HepG2 (cell line): ENCODE measurements around the gene TNFRSF13B. TPM values are rescaled to one million over a fixed set of nuclear protein-coding genes. Genes with fewer than 3 reads are reported as not detected.
A peak's percentile ranks its signal among the peaks of the same experiment; 100 is the strongest.
"Not testable (repeated sequence)": the region's sequence is repeated elsewhere in the genome, so short reads cannot be mapped to it uniquely, and the experiment has no call there.

Experiments used
- ATAC-seq: fragments of 200-7000 bp; cut with Tn5 transposase; 3 replicates; pipeline ENCODE4 v1.9.1; 2020; ENCODE audit warnings: mild to moderate bottlenecking, moderate library complexity
- BruUV-seq: library from RNA; stranded (reverse); fragments of 400-500 nt; replicated peaks from 2 replicates; lab custom pipeline; 2021; lab: Mats Ljungman, UMichigan
- CTCF ChIA-PET: fragments of 300-600 bp; formaldehyde crosslinking; extraction: SDS; loops from one replicate; lab custom pipeline; 2021; ENCODE audit warnings: low total read pairs, inconsistent platforms, low intra/inter-chr PET ratio; lab: Yijun Ruan, JAX
- POLR2A ChIA-PET: fragments of 350-600 bp; sonication (Branson Sonifier 250); formaldehyde crosslinking; loops from one replicate; lab custom pipeline; 2020; ENCODE audit warnings: antibody characterized with exemption, inconsistent platforms; lab: Yijun Ruan, JAX
- DNase-seq: peaks from one replicate; pipeline ENCODE4 v3.0.0-alpha.2; 2015; ENCODE audit warnings: low spot score
- FAIRE-seq: peaks from 3 replicates; lab custom pipeline; 2011; peaks lifted over from hg19 to GRCh38; lab: Jason Lieb, UNC
- H2AFZ ChIP-seq: one replicate; pipeline ENCODE4 v1.6.1; 2011; ENCODE audit warnings: low read length, inconsistent platforms
- H3K27ac ChIP-seq: fragments of 300-600 bp; 3 replicates; pipeline ENCODE4 v1.8.0; 2011; ENCODE audit warnings: mixed run types, mild to moderate bottlenecking, mixed read lengths, low read length, inconsistent platforms; ENCODE audit not compliant: insufficient read depth; ENCODE audit errors: extremely low read length
- H3K27me3 ChIP-seq, 2 experiments: fragments of 200-600 bp in 1 of 2; 2 replicates in 1 of 2; 3 replicates in 1 of 2; pipeline versions ENCODE4 v1.6.0 to v1.8.0; 2011; ENCODE audit warnings: low read length in 2 of 2, mild to moderate bottlenecking in 2 of 2, moderate library complexity in 2 of 2, inconsistent platforms in 1 of 2; ENCODE audit not compliant: insufficient read depth in 2 of 2, control insufficient read depth in 1 of 2
- H3K36me3 ChIP-seq, 2 experiments: fragments of 200-600 bp in 1 of 2; replicated peaks in 1 of 2; 2 replicates in 1 of 2; 3 replicates in 1 of 2; pipeline versions ENCODE4 v1.5.1 to v1.8.0; 2011; ENCODE audit warnings: low read length in 2 of 2, inconsistent platforms in 1 of 2; ENCODE audit not compliant: insufficient read depth in 2 of 2, control insufficient read depth in 1 of 2
- H3K4me1 ChIP-seq: 2 replicates; pipeline ENCODE4 v1.5.1; 2012; ENCODE audit warnings: low read length, inconsistent platforms; ENCODE audit not compliant: insufficient read depth
- H3K4me2 ChIP-seq: 2 replicates; pipeline ENCODE4 v1.6.0; 2011; ENCODE audit warnings: low read depth, low read length, inconsistent platforms
- H3K4me3 ChIP-seq, 3 experiments: fragments of 200-600 bp in 1 of 3; sonication (generic), shearing (Covaris generic) in 1 of 3; replicated peaks in 1 of 3; 2 replicates each; pipeline ENCODE4 v1.5.1; 2011 to 2016; ENCODE audit warnings: low read length in 3 of 3, inconsistent platforms in 2 of 3, low read depth in 2 of 3, mild to moderate bottlenecking in 2 of 3, control low read depth in 1 of 3, mixed read lengths in 1 of 3; ENCODE audit not compliant: insufficient read depth in 1 of 3
- H3K79me2 ChIP-seq: one replicate; pipeline ENCODE4 v1.6.1; 2011; ENCODE audit warnings: low read length, inconsistent platforms; ENCODE audit not compliant: insufficient read depth
- H3K9ac ChIP-seq: 2 replicates; pipeline ENCODE4 v1.6.0; 2011; ENCODE audit warnings: mild to moderate bottlenecking, low read depth, low read length, inconsistent platforms; ENCODE audit not compliant: insufficient read depth
- H3K9me3 ChIP-seq: 2 replicates; pipeline ENCODE4 v1.5.1; 2012; ENCODE audit warnings: mild to moderate bottlenecking, low read length
- H4K20me1 ChIP-seq: 2 replicates; pipeline ENCODE4 v1.6.0; 2011; ENCODE audit warnings: inconsistent platforms, mild to moderate bottlenecking, low read length, moderate library complexity; ENCODE audit not compliant: insufficient read depth
- ATF7 ChIP-seq, 2 experiments: fragments of 450-650 bp in 1 of 2; sonication (generic) in 1 of 2; formaldehyde crosslinking in 1 of 2; IDR thresholded peaks; 2 replicates each; pipeline versions ENCODE4 v1.4.0 to v1.6.1; 2016 to 2020; ENCODE audit warnings: antibody characterized with exemption in 1 of 2, mild to moderate bottlenecking in 1 of 2, missing genetic modification reagents in 1 of 2
- CREB1 ChIP-seq, 2 experiments: fragments of 450-650 bp in 1 of 2; IDR thresholded peaks; 2 replicates each; pipeline ENCODE4 v1.6.1; 2016 to 2017; ENCODE audit warnings: control low read depth in 1 of 2, mild to moderate bottlenecking in 1 of 2, missing compliant biosample characterization in 1 of 2, missing genetic modification characterization in 1 of 2
- ZNF563 ChIP-seq: sonication (generic); formaldehyde crosslinking; IDR thresholded peaks from 2 replicates; pipeline ENCODE4 v1.8.0; 2022; ENCODE audit warnings: mild to moderate bottlenecking, moderate library complexity, missing genetic modification reagents
- ZNF614 ChIP-seq: IDR thresholded peaks from 2 replicates; pipeline ENCODE4 v1.6.1; 2018; ENCODE audit warnings: missing biosample characterization, missing genetic modification reagents, inconsistent platforms, borderline replicate concordance
- ZNF678 ChIP-seq: sonication (generic); formaldehyde crosslinking; IDR thresholded peaks from 2 replicates; pipeline ENCODE4 v1.4.0; 2020; ENCODE audit warnings: mild to moderate bottlenecking, missing genetic modification reagents
- ZNF703 ChIP-seq: sonication (generic); formaldehyde crosslinking; IDR thresholded peaks from 2 replicates; pipeline ENCODE4 v1.5.1; 2020; ENCODE audit warnings: missing genetic modification reagents, mild to moderate bottlenecking, moderate library complexity, borderline replicate concordance
- ZNF724P ChIP-seq: sonication (generic); formaldehyde crosslinking; IDR thresholded peaks from 2 replicates; pipeline ENCODE4 v1.8.0; 2022; ENCODE audit warnings: missing genetic modification reagents, borderline replicate concordance
- WGBS: methylation state at CpG from one replicate; pipeline ENCODE4 v1.1.6; 2017; ENCODE audit warnings: low lambda C conversion rate; 5-methylcytosine and 5-hydroxymethylcytosine counted together
- in situ Hi-C: cut with HindIII; loops from 2 replicates; pipeline ENCODE4 v1.10.0; 2017; ENCODE audit warnings: low pct_unique_long_range_greater_than_20kb; ENCODE audit not compliant: extremely low pct_ligation_motif_present
- intact Hi-C: fragments of 100-400 bp; cut with micrococcal nuclease; formaldehyde crosslinking; loops from one replicate; pipeline ENCODE4 v1.10.0; 2022; ENCODE audit not compliant: unreplicated experiment
- polyA plus RNA-seq, 8 experiments: library from polyadenylated mRNA; depleted of rRNA in 3 of 8; stranded (reverse) in 7 of 8; unstranded in 1 of 8; fragments of >200 nt; fragmentation: Illumina TruSeq in 4 of 8; extraction: Trizol in 4 of 8; gene quantifications; 2 replicates each; pipeline versions ENCODE4 v1.2.1 to v1.2.3, GENCODE V29; 2011 to 2016; ENCODE audit warnings: low read depth in 4 of 8, missing spikeins in 1 of 8, mixed read lengths in 1 of 8; ENCODE audit not compliant: insufficient read depth in 1 of 8
- total RNA-seq, 5 experiments: library from RNA; depleted of rRNA; stranded (reverse); fragments of >200 nt; fragmentation: Illumina TruSeq; extraction: Trizol; gene quantifications; 2 replicates each; pipeline ENCODE4 v1.2.3, GENCODE V29; 2016; ENCODE audit warnings: low read depth in 1 of 5

TNFRSF13B gene
- total and polyA plus RNA-seq, 2 of the 13 experiments (the other 11 are each of a cell fraction or from before 2014, with no cell fraction given) = not detected

DNA sequence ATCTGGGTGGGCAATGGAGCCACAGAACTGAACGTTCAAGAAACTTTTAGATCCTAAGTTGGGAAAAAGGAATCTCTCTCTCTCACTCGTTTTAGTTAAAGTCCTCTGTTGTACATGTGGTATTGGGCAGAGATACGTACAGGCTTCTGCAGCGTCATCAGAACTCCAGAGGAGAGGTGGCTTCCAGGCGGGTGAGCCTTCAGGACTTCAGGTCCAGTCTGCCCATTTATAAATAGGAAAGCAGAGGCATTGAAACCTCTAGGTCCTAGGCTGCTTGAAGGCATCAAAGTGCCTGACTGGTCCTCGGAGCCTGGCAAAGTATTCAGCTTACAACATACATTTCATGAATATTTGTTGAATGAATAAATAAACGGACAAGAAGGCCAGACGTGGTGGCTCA lies 8.1 kb upstream of the TNFRSF13B start (continued):
- TF ChIP-seq ZNF724P (CRISPR knock-in tag) = no peak
- TF ChIP-seq ZNF614 (CRISPR knock-in tag) = no peak
- TF ChIP-seq ZNF563 (CRISPR knock-in tag) = no peak
- TF ChIP-seq ZNF678 (CRISPR knock-in tag) = no peak
- TF ChIP-seq ZNF703 (CRISPR knock-in tag) = no peak
- TF ChIP-seq, all 625 proteins: peak for 0

DNA sequence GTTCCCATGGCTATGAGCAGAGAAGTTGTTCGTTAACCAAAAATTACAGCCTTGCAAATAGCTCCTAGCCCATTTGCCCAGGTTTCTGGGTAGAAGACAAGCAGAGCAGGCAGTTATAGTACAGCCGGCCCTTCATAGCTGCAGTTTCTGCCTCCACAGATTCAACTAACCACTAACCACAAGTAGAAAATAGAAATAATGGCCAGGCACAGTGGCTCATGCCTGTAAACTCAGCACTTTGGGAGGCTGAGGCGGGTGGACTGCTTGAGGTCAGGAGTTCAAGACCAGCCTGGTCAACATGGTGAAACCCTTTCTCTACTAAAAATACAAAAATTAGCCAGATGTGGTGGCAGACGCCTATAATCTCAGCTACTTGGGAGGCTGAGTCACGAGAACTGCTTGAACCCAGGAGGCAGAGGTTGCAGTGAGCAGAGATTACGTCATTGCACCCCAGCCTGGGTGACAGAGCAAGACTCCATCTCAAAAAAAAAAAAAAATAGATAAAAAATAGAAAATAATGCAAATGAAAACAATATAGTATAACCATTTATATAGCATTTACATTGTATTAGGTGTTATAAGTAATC lies 7.4 kb upstream of the TNFRSF13B start:
- H3K27ac ChIP-seq; H3K9me3 ChIP-seq; FAIRE-seq; ATAC-seq; H3K4me2 ChIP-seq; H3K4me3 ChIP-seq; DNase-seq; H3K4me1 ChIP-seq; H4K20me1 ChIP-seq; intact Hi-C loops; H3K36me3 ChIP-seq; POLR2A ChIA-PET; H3K79me2 ChIP-seq; H2AFZ ChIP-seq; BruUV-seq; H3K9ac ChIP-seq; in situ Hi-C loops; CTCF ChIA-PET; TF ChIP-seq CREB1, ATF7 (CRISPR knock-in tag; IDR thresholded peaks at IDR 0.05): not testable (repeated sequence)
- 7% methylated on average over 6 of the region's 6 CpGs for WGBS
- 0 out of 2 replicates have a peak, but pooled peaks have one; percentile 17 for TF ChIP-seq CREB1 (IDR thresholded peaks at IDR 0.05)
- TF ChIP-seq ATF7 (IDR thresholded peaks at IDR 0.05) = peak; percentile 95
- H3K27me3 ChIP-seq = peaks cover 10 to 74% of the 10 kb centered on the region in 2 experiments
